NCI-H2227 (cell line): ENCODE measurements around the gene PPP1R15A.
"Not testable (repeated sequence)": the region's sequence is repeated elsewhere in the genome, so short reads cannot be mapped to it uniquely, and the experiment has no call there.

Experiments used
- DNase-seq: peaks from one replicate; lab custom pipeline; 2025; ENCODE audit not compliant: unreplicated experiment; lab: John Stamatoyannopoulos, UW

PPP1R15A gene

DNA sequence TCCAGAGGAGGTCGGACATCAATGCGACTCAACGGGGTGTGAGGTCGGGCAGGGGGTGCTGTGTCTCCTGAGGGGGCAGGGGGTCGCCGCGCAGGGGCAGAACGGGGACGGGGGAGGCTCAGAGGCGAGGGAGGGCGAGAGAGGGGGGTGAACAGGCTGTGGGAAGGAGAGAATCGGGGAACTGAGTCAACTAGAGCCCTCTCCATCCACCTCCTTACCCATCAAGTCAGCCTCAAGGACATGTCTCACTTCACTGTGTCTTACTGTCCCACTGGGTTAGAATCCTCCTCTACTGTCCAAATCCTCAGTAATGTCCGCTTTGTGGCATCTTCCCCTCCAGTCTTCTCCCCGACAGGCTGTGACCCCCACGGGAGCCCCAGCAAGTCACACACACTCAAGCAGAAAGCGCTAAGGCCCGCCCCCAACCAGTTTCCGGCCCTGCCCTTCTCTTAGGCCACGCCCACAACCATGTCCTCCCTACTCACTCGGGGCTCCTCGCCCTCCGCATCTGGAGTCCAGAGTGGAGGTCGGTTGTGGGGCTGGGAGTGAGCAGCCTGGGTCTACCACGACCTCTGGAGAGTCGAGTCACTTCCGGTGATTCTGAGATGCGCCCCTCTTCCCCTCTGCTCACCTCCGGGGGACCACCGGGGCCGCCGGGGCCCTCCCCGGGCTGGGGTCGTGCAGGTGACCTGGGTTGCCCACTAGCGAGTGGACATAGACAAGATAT, 13.1 kb upstream of the PPP1R15A start:
- DNase-seq, result no peak

DNA sequence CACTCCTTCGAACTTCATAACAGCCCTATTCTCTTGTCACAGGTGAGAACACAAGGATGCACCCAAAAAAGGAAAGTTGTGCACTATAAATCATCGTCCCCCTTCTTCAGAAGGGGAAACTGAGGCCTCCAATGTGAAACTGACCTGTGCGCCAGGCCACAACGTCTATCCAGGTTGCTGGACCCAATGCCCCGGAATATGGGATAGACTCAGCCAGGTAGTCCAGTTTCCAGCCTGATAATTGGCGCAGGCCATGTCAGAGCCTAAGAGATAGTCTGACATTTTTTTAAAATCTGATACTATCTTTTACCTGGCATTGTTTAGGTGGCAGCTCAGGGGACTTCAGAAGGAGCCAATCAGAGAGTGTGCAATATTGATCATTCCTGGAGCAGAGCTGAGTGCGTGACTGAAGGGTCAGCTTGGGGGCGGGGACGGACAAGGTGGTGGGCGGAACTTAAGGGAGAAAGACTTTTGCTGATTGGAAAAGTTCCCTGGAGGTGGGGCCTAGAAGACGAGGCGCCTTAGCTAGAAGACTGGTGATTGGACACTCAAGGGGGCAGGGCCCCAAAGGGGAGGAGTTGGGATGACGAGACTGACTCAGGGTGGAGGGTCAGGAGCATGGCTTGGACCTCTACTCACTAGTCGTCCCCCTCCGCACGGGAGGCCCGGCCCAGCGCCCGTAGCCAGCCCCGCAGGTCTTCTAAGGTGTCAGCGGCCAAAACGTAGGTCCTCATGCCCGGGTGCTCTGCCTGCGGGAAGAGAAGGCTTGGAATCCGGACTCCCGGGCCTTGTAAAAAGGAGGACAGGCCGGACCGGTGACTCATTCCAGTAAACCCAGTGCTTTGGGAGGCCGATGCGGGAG, 12.3 kb upstream of the PPP1R15A start:
- DNase-seq, result no peak

DNA sequence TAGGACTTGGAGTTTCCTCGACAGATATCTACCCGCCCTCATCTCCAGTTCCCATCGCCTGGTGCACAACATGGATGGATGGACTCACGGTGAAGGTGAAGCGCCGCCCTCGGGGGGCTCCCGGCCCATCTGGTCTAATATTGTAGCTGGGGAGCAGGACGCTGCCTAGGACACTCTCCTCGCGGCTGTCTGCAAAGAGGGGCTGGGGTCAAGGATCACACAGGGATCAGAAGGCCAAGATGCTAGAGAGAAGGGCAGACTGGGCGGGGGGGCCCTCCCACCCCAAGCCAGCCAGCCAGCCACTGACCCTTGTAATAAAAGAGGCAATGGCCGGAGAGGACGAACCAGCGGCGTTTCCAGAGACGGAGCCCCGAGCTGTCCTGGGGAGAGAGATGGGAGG, 10.9 kb upstream of the PPP1R15A start:
- DNase-seq, result no peak

DNA sequence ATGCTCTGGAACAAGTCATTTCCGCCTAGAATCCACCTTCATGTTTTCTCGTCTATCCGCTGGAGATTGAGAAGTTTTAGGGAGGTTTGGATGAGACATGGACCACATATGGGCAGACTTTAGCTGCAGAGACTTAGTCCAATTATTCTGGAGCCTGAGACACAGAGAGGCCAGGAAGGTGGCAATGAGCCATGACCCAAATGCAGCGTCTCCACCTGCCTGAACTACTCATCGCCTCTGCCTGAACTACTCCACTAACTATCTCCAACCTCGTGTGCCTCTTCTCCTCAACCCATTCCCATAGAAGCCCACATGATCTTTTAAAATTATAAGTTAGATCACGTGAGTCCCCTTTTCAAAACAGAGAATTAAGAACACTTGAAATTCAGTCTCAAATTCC, 9.4 kb upstream of the PPP1R15A start:
- DNase-seq, result no peak

DNA sequence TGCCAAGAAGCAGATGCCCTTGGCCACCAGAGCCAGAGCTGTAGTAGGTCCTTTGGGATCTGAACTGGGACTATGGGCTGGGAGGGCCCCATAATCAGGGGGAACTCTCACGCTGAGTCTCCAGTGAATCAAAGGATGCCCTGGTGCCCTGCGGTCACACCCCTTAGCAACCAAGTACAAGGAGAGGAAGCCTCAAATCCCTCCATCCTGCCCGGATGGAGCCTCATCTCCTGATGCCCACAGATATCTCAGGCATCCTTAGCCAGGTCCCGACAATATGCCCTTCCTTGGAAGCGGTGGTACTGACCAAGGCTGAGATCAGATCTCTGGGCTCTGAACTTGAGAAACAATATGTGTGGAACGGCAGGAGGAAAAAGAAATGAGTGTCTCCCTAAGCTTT, 5.5 kb upstream of the PPP1R15A start:
- DNase-seq, result no peak

DNA sequence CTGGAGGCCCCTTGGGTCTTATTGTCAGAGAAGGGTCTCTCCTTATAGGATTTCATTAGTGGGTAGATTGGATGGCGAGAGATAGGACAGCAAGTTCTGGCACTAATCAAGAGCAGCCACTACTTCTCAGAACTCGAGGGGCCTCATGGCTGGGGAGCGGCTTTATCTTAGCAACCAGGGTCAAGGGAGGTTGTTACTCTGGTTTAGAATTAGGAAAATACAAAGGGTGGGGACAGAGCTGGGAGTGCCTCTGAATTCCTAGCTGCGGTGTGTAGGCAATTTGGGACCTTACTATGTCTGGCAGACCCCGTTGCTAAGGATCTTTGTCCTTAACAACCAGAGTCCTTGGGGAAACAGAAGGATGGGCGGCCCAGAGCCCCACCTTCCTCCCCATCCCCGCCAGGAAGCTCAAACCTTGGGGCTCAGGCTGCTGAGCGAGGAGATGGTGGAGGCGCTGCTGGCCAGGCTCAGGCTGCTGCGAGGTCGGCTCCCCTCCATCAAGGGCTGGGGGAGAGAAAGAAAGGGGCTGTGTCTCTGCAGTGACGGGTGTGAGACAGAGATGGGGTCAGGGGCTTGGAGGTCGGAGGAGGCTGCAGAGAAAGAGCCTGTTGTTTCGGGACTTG, 5.0 kb upstream of the PPP1R15A start:
- no peak for DNase-seq

DNA sequence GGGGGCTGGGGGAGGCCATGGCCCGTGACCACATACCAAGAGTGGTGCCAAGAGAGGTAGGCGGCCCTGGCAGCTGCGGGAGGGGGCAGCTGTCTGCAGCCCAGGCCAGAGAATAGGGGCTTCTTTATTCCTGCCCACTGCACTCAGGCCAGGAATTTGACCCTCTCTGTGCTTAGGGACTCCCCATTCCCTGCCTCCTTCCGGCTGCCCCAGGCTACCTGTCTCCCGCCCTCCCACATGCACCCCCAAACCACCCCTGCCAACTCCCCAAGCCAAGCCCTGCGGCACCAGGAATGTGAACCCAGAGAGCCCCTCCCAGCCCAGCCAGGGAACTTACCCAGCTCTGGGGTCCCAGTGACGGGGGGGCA, 4.5 kb upstream of the PPP1R15A start:
- no peak for DNase-seq

DNA sequence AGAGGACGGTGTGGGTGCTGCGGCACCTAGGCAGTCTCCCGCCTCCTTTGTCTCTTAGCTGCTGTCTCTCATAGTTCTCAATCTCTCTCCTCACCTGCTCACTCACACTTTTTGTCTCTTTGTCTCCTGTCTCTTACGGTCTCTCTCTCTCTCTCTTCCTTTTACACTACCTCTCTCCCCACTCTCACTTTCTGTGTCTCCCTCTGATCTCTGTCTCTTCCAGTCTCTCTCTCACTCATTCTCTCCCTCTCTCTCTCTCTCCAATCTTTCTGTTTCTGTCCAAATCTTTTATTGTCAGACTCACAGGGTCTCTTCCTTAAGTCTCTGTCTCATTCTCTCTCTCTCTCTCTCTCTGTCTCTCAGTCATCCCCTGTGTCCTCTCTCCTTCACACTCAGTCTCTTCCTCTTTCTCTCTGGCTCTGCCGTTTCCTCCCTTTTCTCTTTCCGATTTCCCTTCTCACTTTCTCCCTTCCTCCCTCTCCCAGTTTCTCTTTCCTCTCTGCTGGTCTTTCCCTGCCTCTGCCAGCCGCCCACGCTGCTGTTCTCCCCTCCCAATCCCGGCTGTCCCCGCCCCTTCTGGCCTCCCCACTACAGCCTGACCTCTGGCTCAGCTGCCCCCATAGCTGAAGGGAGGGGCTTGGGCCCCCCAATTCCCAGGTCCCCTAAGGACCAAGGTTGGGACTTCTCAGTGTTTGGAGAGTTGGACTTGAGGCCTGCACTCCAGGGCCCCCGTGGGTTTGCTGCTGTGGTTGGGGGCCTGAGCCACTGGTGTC, 3.9 kb upstream of the PPP1R15A start, which contains the start of gene PLEKHA4:
PLEKHA4 (minus strand) TSS at position 504 of the 773 bp plus-strand sequence. CDS start 997 bp downstream, outside the sequence.
- DNase-seq, result no peak

DNA sequence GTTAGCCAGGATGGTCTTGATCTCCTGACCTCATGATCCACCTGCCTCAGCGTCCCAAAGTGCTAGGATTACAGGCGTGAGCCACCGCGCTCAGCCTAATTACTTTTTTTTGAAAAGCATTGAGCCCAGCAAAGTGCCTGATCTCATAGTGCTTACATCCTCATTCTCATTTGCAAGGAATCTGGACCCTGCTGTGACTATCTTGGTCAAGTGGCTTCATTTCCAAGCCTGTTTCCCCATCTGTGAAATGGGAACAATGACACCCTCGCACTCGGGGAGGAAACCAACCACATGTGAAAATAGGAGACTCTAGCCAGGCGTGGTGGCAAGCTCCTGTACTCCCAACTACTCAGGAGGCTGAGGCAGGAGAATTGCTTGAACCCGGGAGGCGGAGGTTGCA, 2.2 kb upstream of the PPP1R15A start:
- no peak for DNase-seq

DNA sequence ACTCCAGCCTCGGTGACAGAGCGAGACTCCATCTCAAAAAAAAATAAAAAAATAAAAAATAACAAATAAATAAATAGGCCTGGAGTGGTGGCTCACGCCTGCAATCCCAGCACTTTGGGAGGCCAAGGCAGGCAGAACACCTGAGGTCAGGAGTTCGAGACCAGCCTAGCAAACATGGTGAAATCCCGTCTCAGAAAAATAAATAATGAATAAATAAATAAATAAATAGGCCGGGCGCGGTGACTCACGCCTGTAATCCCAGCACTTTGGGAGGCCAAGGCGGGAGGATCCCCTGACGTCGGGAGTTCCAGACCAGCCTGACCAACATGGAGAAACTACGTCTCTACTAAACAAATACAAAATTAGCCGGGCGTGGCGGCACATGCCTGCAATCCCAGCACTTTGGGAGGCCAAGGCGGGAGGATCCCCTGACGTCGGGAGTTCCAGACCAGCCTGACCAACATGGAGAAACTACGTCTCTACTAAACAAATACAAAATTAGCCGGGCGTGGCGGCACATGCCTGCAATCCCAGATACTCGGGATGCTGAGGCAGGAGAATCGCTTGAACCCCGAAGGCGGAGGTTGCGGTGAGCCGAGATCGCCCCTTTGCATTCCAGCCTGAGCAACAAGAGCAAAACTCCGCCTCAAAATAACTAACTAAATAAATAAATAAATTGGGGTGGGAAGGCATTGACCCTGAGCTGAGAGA, 595 bp upstream of the PPP1R15A start:
- not testable (repeated sequence) for DNase-seq

DNA sequence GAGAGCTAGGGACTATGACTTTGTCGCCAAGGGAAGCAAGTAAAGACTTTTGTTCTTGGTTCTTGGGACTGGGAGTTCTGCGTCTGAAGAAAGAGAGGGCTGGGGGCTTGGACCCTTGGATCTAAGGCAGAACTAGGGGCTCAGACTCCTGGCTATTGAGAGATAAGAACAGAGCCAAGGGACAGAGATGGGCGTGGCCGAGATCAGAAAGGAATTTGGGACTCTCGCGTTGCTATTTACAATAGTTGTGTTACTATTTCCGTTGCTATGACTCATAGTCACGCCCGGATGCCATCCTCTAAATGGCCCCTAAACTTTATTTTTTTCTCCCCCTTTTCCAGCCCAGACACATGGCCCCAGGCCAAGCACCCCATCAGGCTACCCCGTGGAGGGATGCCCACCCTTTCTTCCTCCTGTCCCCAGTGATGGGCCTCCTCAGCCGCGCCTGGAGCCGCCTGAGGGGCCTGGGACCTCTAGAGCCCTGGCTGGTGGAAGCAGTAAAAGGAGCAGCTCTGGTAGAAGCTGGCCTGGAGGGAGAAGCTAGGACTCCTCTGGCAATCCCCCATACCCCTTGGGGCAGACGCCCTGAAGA, 759 bp downstream of the PPP1R15A start:
- DNase-seq, result peak; percentile 64

DNA sequence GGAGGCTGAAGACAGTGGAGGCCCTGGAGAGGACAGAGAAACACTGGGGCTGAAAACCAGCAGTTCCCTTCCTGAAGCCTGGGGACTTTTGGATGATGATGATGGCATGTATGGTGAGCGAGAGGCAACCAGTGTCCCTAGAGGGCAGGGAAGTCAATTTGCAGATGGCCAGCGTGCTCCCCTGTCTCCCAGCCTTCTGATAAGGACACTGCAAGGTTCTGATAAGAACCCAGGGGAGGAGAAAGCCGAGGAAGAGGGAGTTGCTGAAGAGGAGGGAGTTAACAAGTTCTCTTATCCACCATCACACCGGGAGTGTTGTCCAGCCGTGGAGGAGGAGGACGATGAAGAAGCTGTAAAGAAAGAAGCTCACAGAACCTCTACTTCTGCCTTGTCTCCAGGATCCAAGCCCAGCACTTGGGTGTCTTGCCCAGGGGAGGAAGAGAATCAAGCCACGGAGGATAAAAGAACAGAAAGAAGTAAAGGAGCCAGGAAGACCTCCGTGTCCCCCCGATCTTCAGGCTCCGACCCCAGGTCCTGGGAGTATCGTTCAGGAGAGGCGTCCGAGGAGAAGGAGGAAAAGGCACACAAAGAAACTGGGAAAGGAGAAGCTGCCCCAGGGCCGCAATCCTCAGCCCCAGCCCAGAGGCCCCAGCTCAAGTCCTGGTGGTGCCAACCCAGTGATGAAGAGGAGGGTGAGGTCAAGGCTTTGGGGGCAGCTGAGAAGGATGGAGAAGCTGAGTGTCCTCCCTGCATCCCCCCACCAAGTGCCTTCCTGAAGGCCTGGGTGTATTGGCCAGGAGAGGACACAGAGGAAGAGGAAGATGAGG, 1.5 kb downstream of the PPP1R15A start:
- DNase-seq, result no peak

DNA sequence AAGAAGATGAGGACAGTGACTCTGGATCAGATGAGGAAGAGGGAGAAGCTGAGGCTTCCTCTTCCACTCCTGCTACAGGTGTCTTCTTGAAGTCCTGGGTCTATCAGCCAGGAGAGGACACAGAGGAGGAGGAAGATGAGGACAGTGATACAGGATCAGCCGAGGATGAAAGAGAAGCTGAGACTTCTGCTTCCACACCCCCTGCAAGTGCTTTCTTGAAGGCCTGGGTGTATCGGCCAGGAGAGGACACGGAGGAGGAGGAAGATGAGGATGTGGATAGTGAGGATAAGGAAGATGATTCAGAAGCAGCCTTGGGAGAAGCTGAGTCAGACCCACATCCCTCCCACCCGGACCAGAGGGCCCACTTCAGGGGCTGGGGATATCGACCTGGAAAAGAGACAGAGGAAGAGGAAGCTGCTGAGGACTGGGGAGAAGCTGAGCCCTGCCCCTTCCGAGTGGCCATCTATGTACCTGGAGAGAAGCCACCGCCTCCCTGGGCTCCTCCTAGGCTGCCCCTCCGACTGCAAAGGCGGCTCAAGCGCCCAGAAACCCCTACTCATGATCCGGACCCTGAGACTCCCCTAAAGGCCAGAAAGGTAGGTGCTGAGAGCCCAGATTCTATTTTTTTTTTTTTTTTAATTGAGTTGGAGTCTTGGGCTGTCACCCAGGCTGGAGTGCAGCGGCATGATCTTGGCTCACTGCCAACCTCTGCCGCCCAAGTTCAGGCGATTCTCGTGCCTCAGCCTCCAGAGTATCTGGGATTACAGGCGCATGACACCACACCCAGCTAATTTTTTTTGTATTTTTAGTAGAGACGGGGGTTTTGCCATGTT, 2.3 kb downstream of the PPP1R15A start:
- peak; percentile 22 for DNase-seq

DNA sequence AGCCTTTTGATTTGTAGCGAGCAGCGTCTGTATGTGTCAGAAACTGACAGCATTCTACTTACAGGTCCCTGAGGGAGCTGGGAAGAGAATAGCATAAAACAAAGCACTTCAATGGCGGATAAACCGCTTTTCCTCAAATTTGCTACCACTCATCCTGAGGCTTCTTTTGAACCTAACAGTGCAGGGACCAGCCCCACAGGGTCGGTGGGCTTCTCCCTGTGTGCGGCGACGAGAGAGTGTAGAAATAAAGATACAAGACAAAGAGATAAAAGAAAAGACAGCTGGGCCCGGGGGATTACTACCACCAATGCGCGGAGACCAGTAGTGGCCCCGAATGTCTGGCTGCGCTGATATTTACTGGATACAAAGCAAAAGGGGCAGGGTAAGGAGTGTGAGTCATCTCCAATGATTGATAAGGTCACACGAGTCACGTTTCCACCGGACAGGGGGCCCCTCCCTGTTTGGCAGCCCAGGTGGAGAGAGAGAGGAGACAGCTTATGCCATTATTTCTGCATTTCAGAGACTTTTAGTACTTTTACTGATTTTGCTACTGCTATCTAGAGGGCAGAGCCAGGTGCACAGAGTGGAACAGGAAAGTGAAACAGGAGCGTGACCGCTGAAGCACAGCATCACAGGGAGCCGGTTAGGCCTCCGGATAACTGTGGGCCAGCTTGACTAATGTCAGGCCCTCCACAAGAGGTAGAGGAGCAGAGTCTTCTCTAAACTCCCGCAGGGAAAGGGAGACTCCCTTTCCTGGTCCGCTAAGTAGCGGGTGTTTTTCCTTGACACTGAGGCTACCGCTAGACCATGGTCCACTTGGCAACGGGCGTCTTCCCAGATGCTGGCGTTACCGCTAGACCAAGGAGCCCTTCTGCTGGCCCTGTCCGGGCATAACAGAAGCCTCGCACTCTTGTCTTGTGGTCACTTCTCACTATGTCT, 4.1 kb downstream of the PPP1R15A start:
- not testable (repeated sequence) for DNase-seq

DNA sequence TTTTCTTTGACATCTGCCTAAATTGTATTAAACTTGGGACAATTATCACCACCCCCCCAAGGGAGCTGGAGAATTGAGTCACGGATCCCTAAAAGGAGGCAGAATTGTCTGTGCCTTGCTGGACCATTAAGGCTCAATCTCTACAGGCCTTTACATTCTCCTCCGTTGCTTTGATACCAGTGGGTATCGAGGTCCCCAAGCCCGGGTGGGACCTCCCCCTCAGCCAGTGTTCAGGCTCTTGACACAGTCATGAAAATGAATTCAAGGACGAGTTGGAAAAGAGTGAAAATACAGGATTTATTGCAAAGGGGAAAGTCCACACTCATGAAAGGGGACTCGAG, 5.6 kb downstream of the PPP1R15A start:
- DNase-seq, result no peak

DNA sequence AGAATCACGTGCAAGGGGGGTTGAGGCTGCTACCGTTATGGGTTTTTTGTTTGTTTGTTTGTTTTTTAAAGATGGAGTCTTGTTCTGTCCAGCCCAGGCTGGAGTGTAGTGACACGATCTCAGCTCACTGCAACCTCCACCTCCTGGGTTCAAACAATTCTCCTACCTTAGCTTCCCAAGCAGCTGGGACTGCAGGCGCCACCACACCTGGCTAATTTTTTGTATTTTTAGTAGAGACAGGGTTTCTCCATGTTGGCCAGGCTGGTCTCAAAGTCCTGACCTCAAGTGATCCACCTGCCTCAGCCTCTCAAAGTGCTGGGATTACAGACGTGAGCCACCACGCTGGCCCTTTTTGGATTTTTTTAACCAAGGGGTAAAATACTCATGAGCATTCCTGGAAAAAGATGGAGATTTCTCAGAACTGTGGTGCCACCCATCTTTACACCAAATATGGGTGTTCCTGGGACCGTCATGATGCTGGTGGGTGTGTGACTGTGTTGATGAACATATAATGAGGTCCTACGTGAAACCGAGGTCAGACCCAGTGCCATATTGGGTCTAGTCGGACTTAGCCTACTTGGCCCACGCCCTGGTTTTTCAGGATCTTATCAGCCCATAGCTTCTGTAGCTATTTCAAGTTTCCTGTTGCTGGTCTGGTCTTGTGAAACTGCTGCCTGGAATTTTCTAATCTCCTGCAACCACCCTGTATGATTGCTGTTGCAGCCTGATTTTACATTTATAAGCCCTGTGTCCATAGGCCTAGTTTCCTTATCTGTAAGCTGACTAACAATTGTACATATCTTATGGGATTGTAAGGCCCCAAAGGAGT, 6.2 kb downstream of the PPP1R15A start:
- DNase-seq, result no peak
